ENCODE results near the gene NCKAP1.

GRCh38 chr2:183014005-183014404, 24.3 kb downstream of the NCKAP1 start:
- TF ChIP-seq CTCF (IDR thresholded peaks at IDR 0.05; ENCODE audit: low read length) = no peak
- TF ChIP-seq EZH2 (optimal IDR thresholded peaks at IDR 0.05; ENCODE audit: low read depth, low read length) = no peak
- TF ChIP-seq EZH2phosphoT487 (IDR thresholded peaks at IDR 0.05; ENCODE audit: low read length) = no peak

All from MM.1S (cell line).